RWPE1 (cell line): Measurements from ENCODE around the gene RALGPS1.

Experiments
- CTCF ChIA-PET: fragments of 350-600 bp; sonication (Branson Sonifier 250); formaldehyde crosslinking; extraction: SDS; loops from one replicate; lab custom pipeline; 2021; lab: Yijun Ruan, JAX
- POLR2A ChIA-PET: fragments of 400-600 bp; formaldehyde crosslinking; extraction: SDS; loops from one replicate; lab custom pipeline; 2020; ENCODE audit warnings: antibody characterized with exemption; ENCODE audit not compliant: low non-redundant PET; lab: Yijun Ruan, JAX
- DNase-seq: peaks from one replicate; pipeline ENCODE4 v3.0.0; 2012; ENCODE audit warnings: low spot score
- H3K27ac ChIP-seq: fragments of 450-650 bp; 2 replicates; pipeline ENCODE4 v1.5.1; 2017
- TF ChIP-seq, protein P1 (sequence below): fragments of 450-650 bp; conservative IDR thresholded peaks from 2 replicates; pipeline ENCODE4 v1.5.1; 2017; ENCODE audit warnings: low read depth, mild to moderate bottlenecking

The RALGPS1 gene

DNA sequence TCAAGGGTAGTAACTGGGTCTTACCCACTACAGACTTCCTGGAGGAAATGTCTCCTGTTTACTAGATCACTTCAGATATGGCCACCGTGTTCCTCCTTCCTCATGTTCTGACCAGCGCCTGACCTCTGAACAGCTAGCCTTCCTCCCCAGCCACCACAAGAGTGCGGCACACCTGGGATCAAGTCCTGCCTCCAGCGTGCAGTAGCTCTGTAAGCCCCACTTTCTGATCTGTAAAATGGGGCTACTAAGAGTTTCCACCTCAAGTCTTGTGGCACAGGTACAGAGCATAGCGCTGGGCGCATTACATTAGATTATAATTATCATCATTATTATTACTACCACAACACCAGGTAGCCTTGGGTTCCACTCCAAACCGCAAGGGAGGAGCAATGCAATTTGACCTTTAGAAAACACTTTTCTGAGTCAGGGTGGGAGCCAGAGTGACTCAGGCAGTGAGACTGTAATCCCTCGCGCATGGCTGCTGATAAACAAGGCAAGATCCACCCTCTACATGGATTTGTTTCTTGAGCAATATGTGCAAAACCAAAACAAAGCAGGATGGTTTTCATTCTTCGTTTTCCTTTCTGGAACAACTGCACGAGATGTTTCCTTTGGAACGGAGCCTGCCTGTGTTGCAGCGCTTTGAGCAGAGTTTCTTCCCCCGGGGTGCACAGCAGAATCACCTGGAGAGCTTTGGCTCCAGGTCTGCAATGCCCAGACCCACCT, 272.8 kb downstream of the RALGPS1 start:
- CTCF ChIA-PET = interaction anchor here (0.9 to 1.5 kb wide), 3 partner anchors 11 to 247 kb away, joined by 3 to 7 read pairs (median 4); no protein-coding TSS in a partner anchor

DNA sequence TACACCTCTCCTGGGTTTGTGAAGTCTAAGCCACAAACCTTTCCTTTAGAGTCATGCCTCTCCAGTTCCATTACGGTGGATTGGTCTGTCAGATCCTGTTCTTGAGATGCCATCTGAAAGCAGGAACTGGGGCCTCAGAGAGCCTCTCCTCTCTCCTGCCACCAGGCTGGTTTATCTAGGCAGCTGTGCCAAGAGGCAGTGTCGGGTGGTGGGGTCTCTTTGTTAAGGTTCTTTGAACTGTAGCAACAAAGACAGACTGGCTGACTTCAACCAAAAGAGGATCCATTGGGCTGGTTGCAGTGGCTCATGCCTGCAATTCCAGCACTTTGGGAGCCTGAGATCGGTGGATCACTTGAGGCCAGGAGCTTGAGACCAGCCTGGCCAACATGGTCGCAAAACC, 273.8 kb downstream of the RALGPS1 start:
- TF ChIP-seq, protein P1, sequence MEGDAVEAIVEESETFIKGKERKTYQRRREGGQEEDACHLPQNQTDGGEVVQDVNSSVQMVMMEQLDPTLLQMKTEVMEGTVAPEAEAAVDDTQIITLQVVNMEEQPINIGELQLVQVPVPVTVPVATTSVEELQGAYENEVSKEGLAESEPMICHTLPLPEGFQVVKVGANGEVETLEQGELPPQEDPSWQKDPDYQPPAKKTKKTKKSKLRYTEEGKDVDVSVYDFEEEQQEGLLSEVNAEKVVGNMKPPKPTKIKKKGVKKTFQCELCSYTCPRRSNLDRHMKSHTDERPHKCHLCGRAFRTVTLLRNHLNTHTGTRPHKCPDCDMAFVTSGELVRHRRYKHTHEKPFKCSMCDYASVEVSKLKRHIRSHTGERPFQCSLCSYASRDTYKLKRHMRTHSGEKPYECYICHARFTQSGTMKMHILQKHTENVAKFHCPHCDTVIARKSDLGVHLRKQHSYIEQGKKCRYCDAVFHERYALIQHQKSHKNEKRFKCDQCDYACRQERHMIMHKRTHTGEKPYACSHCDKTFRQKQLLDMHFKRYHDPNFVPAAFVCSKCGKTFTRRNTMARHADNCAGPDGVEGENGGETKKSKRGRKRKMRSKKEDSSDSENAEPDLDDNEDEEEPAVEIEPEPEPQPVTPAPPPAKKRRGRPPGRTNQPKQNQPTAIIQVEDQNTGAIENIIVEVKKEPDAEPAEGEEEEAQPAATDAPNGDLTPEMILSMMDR = no peak
- peak overlapping the region; percentile 86 for H3K27ac ChIP-seq
- ChIA-PET CTCF (interaction anchor here (1.1 kb wide), 1 partner anchor 223 kb away, joined by 3 read pairs; no protein-coding TSS in a partner anchor), POLR2A (no interaction called here)
- no peak for DNase-seq

More for the DNA sequence above, 272.8 kb downstream of the RALGPS1 start:
- TF ChIP-seq, protein P1 = no peak
- peak overlapping the region; percentile 86 for H3K27ac ChIP-seq
- peak; percentile 98 for DNase-seq
- POLR2A ChIA-PET = no interaction called here

DNA sequence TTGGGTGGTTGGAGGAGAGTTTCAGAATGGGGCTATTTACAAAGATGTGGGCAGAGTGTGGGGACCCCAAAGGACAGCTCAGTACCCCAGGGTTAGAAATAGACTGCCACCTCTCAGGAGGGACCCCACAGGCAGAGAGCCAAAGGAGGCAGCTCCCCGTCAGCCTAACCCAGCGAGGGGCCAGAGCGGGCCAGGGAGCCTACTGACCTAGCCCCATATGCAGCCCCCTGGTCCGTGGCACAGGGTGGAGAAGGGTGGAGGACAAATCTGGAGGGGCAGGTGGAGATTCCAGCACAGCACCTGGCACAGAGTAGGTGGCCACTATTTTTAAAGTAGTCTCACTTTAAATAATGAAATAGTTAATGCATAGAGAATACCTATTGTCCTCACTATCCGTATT, 275.0 kb downstream of the RALGPS1 start:
- no peak overlapping the region for H3K27ac ChIP-seq
- ChIA-PET CTCF (no interaction called here), POLR2A (no interaction called here)
- TF ChIP-seq, protein P1 = no peak
- no peak for DNase-seq

- TF ChIP-seq, protein P1 = no peak
- ChIA-PET CTCF (interaction anchor here (0.6 kb wide), 3 partner anchors 139 to 1047 kb away, joined by 3 to 5 read pairs (median 4); no protein-coding TSS in a partner anchor), POLR2A (no interaction called here)
- no peak for DNase-seq
- no peak overlapping the region for H3K27ac ChIP-seq
Measured at GRCh38 chr9:127192744-127193143, 278.2 kb downstream of the RALGPS1 start.

GRCh38 chr9:127193483-127193882, 278.9 kb downstream of the RALGPS1 start:
- no peak overlapping the region for H3K27ac ChIP-seq
- TF ChIP-seq, protein P1 = no peak
- DNase-seq = no peak
- ChIA-PET CTCF (interaction anchor here (0.6 to 1.3 kb wide), 3 partner anchors 253 to 1047 kb away, joined by 3 to 5 read pairs (median 5); no protein-coding TSS in a partner anchor), POLR2A (interaction anchor here (0.5 kb wide), 1 partner anchor 280 kb away, joined by 3 read pairs; no protein-coding TSS in a partner anchor)

DNA sequence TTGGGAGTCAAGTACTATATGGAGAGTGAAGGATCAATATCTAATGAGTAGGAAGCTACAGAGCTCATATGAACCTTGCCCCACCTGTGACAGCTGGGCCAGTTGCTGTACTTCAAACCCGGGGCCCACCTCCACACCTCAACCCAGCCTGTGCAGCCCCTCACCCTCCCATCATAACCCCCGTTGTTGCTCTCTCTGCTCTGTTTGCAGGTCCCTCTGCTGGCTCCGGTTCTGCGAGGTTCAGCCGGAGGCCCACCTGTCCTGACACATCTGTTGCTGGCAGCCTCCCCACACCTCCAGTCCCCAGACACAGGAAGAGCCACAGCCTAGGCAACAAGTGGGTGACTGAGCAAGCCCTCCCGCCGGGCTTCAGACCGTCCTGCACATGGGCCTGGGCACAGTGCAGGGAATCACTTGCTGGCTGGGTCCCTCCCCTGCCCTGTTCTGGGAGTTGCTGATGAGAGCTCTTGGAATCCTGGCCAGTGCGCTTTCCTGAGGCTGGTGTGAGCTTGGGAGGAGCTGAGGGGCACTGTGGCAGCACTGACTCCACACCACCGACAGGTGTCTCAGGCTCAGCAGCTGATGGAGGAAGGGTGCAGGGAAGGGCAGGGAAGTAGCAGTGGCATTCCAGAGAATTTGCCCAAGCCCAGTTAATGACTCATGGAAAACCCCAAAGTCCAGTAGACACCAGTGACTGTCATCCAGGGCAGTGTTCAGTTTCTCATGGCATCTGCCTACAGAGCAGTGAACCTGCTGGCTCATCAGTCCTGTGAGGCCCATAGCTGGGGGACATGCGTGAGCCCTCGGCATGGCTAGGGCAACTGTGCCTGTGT, 280.5 kb downstream of the RALGPS1 start:
- DNase-seq = peak; percentile 78
- TF ChIP-seq, protein P1 = no peak; the same call in 1 of the 2 replicates
- peak overlapping the region; percentile 7; the same call in 1 of the 2 replicates for H3K27ac ChIP-seq
- POLR2A ChIA-PET = no interaction called here
- CTCF ChIA-PET = interaction anchor here (0.5 to 7.6 kb wide), 12 partner anchors 11 to 679 kb away, joined by 3 to 104 read pairs (median 3); partner anchors contain the start of gene ZBTB34
